DMS79 treated with DMSO at 0.1 percent for 48 hours (cell line): ENCODE measurements around the gene MRM1.

Experiments used
- DNase-seq: peaks from one replicate; lab custom pipeline; 2025; lab: John Stamatoyannopoulos, UW

The MRM1 gene

GRCh38 chr17:36631022-36631421, 29.6 kb downstream of the MRM1 start:
- no peak for DNase-seq

GRCh38 chr17:36632916-36633771, 31.8 kb downstream of the MRM1 start:
- no peak for DNase-seq

GRCh38 chr17:36640346-36640745, 39.0 kb downstream of the MRM1 start:
- DNase-seq = no peak

- DNase-seq = no peak
Measured at GRCh38 chr17:36640836-36641235, 39.5 kb downstream of the MRM1 start.

- DNase-seq = no peak
Measured at GRCh38 chr17:36641331-36641876, 40.0 kb downstream of the MRM1 start.

- peak; percentile 15 for DNase-seq
Measured at GRCh38 chr17:36641877-36642845, 40.8 kb downstream of the MRM1 start.

GRCh38 chr17:36643086-36643685, 41.8 kb downstream of the MRM1 start:
- no peak for DNase-seq

- DNase-seq = no peak
Measured at GRCh38 chr17:36645422-36645821, 44.0 kb downstream of the MRM1 start.

GRCh38 chr17:36647636-36648035, 46.3 kb downstream of the MRM1 start:
- no peak for DNase-seq

GRCh38 chr17:36650096-36650775, 48.9 kb downstream of the MRM1 start:
- no peak for DNase-seq

GRCh38 chr17:36653374-36653773, 52.0 kb downstream of the MRM1 start:
- DNase-seq = no peak

- DNase-seq = no peak
Measured at GRCh38 chr17:36653856-36654255, 52.5 kb downstream of the MRM1 start.

GRCh38 chr17:36655726-36656125, 54.3 kb downstream of the MRM1 start:
- no peak for DNase-seq

- no peak for DNase-seq
Measured at GRCh38 chr17:36657390-36657762, 56.0 kb downstream of the MRM1 start.

- DNase-seq = peak; percentile 41
Measured at GRCh38 chr17:36657763-36658490, 56.5 kb downstream of the MRM1 start.
